Measurements from ENCODE around the gene MKRN2. TPM values are rescaled to one million over a fixed set of nuclear protein-coding genes. Genes with fewer than 3 reads are reported as not detected.
A peak's percentile ranks its signal among the peaks of the same experiment; 100 is the strongest.

MKRN2 gene
- total and polyA plus RNA-seq, 2 of the 13 experiments (the other 11 are each of a cell fraction or from before 2014, with no cell fraction given), result 25.5 to 34.3 TPM

DNA sequence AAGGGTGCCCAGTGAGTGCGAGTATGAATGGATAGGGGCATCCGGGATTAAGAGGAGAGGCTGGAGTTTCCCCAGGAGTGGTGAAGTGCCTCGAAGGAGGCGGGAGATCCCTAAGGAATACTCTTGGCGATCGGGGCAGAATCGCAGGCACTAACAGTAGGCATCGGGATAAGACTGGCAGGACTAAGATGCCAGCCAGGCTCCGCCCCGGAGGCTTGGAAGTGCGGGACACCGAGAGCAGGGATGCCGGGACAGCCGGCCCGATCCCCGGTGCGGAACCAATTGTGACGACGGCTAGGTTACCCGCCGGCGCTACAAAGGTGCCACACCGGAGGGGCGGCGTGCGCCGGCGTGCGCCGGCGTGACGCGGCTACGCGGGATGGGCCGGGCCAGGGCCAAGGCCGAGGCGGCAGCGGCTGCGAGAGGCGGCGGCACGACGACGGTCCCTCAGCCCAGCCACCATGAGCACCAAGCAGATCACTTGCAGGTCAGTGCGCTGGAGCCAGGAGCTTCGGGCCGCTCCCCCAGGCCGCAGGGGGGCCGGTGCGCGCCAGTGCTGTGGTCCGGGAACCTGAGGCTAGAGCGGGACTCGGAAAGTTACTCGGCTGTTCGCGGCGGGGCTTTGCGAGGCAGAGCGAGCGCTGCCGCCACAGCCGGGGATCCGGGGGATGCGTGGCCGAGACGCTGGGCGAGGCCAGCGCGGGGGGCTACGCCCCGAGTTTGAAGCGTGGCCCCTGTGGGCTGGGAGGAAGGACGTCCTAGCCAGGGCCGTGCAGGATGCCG lies at the start of gene MKRN2 (continued):
- TF ChIP-seq CCAR2 (optimal IDR thresholded peaks at IDR 0.05; ENCODE audit: low read depth, low read length), result peak; percentile 65
- TF ChIP-seq PCBP1 (IDR thresholded peaks at IDR 0.05; ENCODE audit: borderline replicate concordance, low read depth, low read length), result no peak
- TF ChIP-seq ZNF614 (CRISPR knock-in tag; IDR thresholded peaks at IDR 0.05; ENCODE audit: borderline replicate concordance), result 0 out of 2 replicates have a peak, but pooled peaks have one; percentile 44
- peak; percentile 71; the same call in 1 of the 2 replicates for TF ChIP-seq BORCS8-MEF2B (CRISPR knock-in tag; IDR thresholded peaks at IDR 0.05)
- peak; percentile 78; the same call in 1 of the 2 replicates for TF ChIP-seq ZNF552 (CRISPR knock-in tag; IDR thresholded peaks at IDR 0.05; ENCODE audit: borderline replicate concordance)
- TF ChIP-seq NONO (IDR thresholded peaks at IDR 0.05), result no peak
- peak; percentile 56; the same call in 1 of the 2 replicates for TF ChIP-seq NONO (CRISPR knock-in tag; conservative IDR thresholded peaks at IDR 0.05)
- peak; percentile 70; the same call in 1 of the 2 replicates for TF ChIP-seq KLF6 (CRISPR knock-in tag; IDR thresholded peaks at IDR 0.05)
- TF ChIP-seq, protein P1, sequence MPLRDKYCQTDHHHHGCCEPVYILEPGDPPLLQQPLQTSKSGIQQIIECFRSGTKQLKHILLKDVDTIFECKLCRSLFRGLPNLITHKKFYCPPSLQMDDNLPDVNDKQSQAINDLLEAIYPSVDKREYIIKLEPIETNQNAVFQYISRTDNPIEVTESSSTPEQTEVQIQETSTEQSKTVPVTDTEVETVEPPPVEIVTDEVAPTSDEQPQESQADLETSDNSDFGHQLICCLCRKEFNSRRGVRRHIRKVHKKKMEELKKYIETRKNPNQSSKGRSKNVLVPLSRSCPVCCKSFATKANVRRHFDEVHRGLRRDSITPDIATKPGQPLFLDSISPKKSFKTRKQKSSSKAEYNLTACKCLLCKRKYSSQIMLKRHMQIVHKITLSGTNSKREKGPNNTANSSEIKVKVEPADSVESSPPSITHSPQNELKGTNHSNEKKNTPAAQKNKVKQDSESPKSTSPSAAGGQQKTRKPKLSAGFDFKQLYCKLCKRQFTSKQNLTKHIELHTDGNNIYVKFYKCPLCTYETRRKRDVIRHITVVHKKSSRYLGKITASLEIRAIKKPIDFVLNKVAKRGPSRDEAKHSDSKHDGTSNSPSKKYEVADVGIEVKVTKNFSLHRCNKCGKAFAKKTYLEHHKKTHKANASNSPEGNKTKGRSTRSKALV (CRISPR knock-in tag; IDR thresholded peaks at IDR 0.05), result peak; percentile 70; the same call in 1 of the 2 replicates
- TF ChIP-seq, protein P2, sequence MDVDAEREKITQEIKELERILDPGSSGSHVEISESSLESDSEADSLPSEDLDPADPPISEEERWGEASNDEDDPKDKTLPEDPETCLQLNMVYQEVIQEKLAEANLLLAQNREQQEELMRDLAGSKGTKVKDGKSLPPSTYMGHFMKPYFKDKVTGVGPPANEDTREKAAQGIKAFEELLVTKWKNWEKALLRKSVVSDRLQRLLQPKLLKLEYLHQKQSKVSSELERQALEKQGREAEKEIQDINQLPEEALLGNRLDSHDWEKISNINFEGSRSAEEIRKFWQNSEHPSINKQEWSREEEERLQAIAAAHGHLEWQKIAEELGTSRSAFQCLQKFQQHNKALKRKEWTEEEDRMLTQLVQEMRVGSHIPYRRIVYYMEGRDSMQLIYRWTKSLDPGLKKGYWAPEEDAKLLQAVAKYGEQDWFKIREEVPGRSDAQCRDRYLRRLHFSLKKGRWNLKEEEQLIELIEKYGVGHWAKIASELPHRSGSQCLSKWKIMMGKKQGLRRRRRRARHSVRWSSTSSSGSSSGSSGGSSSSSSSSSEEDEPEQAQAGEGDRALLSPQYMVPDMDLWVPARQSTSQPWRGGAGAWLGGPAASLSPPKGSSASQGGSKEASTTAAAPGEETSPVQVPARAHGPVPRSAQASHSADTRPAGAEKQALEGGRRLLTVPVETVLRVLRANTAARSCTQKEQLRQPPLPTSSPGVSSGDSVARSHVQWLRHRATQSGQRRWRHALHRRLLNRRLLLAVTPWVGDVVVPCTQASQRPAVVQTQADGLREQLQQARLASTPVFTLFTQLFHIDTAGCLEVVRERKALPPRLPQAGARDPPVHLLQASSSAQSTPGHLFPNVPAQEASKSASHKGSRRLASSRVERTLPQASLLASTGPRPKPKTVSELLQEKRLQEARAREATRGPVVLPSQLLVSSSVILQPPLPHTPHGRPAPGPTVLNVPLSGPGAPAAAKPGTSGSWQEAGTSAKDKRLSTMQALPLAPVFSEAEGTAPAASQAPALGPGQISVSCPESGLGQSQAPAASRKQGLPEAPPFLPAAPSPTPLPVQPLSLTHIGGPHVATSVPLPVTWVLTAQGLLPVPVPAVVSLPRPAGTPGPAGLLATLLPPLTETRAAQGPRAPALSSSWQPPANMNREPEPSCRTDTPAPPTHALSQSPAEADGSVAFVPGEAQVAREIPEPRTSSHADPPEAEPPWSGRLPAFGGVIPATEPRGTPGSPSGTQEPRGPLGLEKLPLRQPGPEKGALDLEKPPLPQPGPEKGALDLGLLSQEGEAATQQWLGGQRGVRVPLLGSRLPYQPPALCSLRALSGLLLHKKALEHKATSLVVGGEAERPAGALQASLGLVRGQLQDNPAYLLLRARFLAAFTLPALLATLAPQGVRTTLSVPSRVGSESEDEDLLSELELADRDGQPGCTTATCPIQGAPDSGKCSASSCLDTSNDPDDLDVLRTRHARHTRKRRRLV (CRISPR knock-in tag; IDR thresholded peaks at IDR 0.05), result peak; percentile 63; the same call in 1 of the 2 replicates
- TF ChIP-seq GATAD2A (CRISPR knock-in tag; IDR thresholded peaks at IDR 0.05), result peak; percentile 54; the same call in 1 of the 2 replicates
- TF ChIP-seq MAZ (IDR thresholded peaks at IDR 0.05; ENCODE audit: borderline replicate concordance, low read depth, low read length), result peak; percentile 77
- peak; percentile 80 for TF ChIP-seq MAZ (CRISPR knock-in tag; IDR thresholded peaks at IDR 0.05; ENCODE audit: low read depth)
- peak; percentile 35 for TF ChIP-seq ZNF724P (CRISPR knock-in tag; IDR thresholded peaks at IDR 0.05; ENCODE audit: borderline replicate concordance)
- peak; percentile 35 for TF ChIP-seq ZNF331 (CRISPR knock-in tag; IDR thresholded peaks at IDR 0.05)
- TF ChIP-seq RBM22 (optimal IDR thresholded peaks at IDR 0.05; ENCODE audit: low read length), result no peak
- TF ChIP-seq RARA (CRISPR knock-in tag; IDR thresholded peaks at IDR 0.05), result peak; percentile 36; the same call in 1 of the 2 replicates
- TF ChIP-seq PAWR (CRISPR knock-in tag; IDR thresholded peaks at IDR 0.05; ENCODE audit: borderline replicate concordance), result no peak
- TF ChIP-seq, protein P3, sequence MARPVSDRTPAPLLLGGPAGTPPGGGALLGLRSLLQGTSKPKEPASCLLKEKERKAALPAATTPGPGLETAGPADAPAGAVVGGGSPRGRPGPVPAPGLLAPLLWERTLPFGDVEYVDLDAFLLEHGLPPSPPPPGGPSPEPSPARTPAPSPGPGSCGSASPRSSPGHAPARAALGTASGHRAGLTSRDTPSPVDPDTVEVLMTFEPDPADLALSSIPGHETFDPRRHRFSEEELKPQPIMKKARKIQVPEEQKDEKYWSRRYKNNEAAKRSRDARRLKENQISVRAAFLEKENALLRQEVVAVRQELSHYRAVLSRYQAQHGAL (CRISPR knock-in tag; IDR thresholded peaks at IDR 0.05; ENCODE audit: not compliant biosample characterization), result no peak
- peak; percentile 43; the same call in 1 of the 2 replicates for TF ChIP-seq KDM3A (CRISPR knock-in tag; IDR thresholded peaks at IDR 0.05; ENCODE audit: low read depth)
- no peak; the same call in 1 of the 2 replicates for TF ChIP-seq HIVEP1 (CRISPR knock-in tag; IDR thresholded peaks at IDR 0.05)
- peak in 1 of 2 experiments; percentile 58; a peak in 1 of 4 replicates for TF ChIP-seq KLF16 (CRISPR knock-in tag; IDR thresholded peaks at IDR 0.05)
